Measurements from ENCODE around the gene INPP4B.
"Not testable (repeated sequence)": the region's sequence is repeated elsewhere in the genome, so short reads cannot be mapped to it uniquely, and the experiment has no call there.

Gene INPP4B

GRCh38 chr4:142544039-142544438 lies 302.1 kb downstream of the INPP4B start:
- no peak for DNase-seq (ENCODE audit: low read depth)

GRCh38 chr4:142540483-142540804 lies 305.7 kb downstream of the INPP4B start:
- DNase-seq (ENCODE audit: low read depth) = no peak

- DNase-seq (ENCODE audit: low read depth) = no peak
Observed at GRCh38 chr4:142539796-142540482, 306.2 kb downstream of the INPP4B start.

GRCh38 chr4:142535009-142535408 lies 311.1 kb downstream of the INPP4B start:
- no peak for DNase-seq (ENCODE audit: low read depth)

GRCh38 chr4:142532054-142532453 lies 314.0 kb downstream of the INPP4B start:
- DNase-seq (ENCODE audit: low read depth) = no peak

GRCh38 chr4:142530728-142531127 lies 315.4 kb downstream of the INPP4B start:
- DNase-seq (ENCODE audit: low read depth) = no peak

GRCh38 chr4:142528433-142528832 lies 317.7 kb downstream of the INPP4B start:
- DNase-seq (ENCODE audit: low read depth) = no peak

GRCh38 chr4:142523111-142523510 lies 323.0 kb downstream of the INPP4B start:
- no peak for DNase-seq (ENCODE audit: low read depth)

- no peak for DNase-seq (ENCODE audit: low read depth)
Observed at GRCh38 chr4:142519342-142519741, 326.8 kb downstream of the INPP4B start.

GRCh38 chr4:142516686-142517526 lies 329.2 kb downstream of the INPP4B start:
- DNase-seq (ENCODE audit: low read depth) = no peak

GRCh38 chr4:142512161-142512560 lies 333.9 kb downstream of the INPP4B start:
- no peak for DNase-seq (ENCODE audit: low read depth)

GRCh38 chr4:142509881-142510280 lies 336.2 kb downstream of the INPP4B start:
- no peak for DNase-seq (ENCODE audit: low read depth)

- DNase-seq (ENCODE audit: low read depth) = not testable (repeated sequence)
Observed at GRCh38 chr4:142509381-142509780, 336.7 kb downstream of the INPP4B start.

GRCh38 chr4:142500966-142501365 lies 345.1 kb downstream of the INPP4B start:
- DNase-seq (ENCODE audit: low read depth) = no peak

GRCh38 chr4:142497606-142498005 lies 348.5 kb downstream of the INPP4B start:
- DNase-seq (ENCODE audit: low read depth) = no peak

GRCh38 chr4:142493255-142494110 lies 352.6 kb downstream of the INPP4B start:
- no peak for DNase-seq (ENCODE audit: low read depth)

- DNase-seq (ENCODE audit: low read depth) = no peak
Observed at GRCh38 chr4:142485452-142485851, 360.6 kb downstream of the INPP4B start.

GRCh38 chr4:142480244-142480643 lies 365.9 kb downstream of the INPP4B start:
- no peak for DNase-seq (ENCODE audit: low read depth)

GRCh38 chr4:142475663-142476062 lies 370.4 kb downstream of the INPP4B start:
- no peak for DNase-seq (ENCODE audit: low read depth)

- no peak for DNase-seq (ENCODE audit: low read depth)
Observed at GRCh38 chr4:142474398-142475087, 371.6 kb downstream of the INPP4B start.

GRCh38 chr4:142473960-142474338 lies 372.2 kb downstream of the INPP4B start:
- no peak for DNase-seq (ENCODE audit: low read depth)

Data from activated T-helper 1 cell treated with Interleukin-2 at 50 U/mL for 16 hours (primary cell).